HG03103 (cell line): Measurements from ENCODE around the gene PLCH1.

Experiments used
- ATAC-seq: cut with Tn5 transposase; IDR thresholded peaks from one replicate; pipeline ENCODE4 v1.9.1; 2021; ENCODE audit warnings: low read depth; ENCODE audit not compliant: unreplicated experiment

The PLCH1 gene, protein sequence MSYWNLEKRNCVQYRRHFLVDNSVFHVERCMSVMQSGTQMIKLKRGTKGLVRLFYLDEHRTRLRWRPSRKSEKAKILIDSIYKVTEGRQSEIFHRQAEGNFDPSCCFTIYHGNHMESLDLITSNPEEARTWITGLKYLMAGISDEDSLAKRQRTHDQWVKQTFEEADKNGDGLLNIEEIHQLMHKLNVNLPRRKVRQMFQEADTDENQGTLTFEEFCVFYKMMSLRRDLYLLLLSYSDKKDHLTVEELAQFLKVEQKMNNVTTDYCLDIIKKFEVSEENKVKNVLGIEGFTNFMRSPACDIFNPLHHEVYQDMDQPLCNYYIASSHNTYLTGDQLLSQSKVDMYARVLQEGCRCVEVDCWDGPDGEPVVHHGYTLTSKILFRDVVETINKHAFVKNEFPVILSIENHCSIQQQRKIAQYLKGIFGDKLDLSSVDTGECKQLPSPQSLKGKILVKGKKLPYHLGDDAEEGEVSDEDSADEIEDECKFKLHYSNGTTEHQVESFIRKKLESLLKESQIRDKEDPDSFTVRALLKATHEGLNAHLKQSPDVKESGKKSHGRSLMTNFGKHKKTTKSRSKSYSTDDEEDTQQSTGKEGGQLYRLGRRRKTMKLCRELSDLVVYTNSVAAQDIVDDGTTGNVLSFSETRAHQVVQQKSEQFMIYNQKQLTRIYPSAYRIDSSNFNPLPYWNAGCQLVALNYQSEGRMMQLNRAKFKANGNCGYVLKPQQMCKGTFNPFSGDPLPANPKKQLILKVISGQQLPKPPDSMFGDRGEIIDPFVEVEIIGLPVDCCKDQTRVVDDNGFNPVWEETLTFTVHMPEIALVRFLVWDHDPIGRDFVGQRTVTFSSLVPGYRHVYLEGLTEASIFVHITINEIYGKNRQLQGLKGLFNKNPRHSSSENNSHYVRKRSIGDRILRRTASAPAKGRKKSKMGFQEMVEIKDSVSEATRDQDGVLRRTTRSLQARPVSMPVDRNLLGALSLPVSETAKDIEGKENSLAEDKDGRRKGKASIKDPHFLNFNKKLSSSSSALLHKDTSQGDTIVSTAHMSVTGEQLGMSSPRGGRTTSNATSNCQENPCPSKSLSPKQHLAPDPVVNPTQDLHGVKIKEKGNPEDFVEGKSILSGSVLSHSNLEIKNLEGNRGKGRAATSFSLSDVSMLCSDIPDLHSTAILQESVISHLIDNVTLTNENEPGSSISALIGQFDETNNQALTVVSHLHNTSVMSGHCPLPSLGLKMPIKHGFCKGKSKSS (N-terminal part only)

GRCh38 chr3:155744626-155745324, at the start of gene PLCH1:
Gene PLCH1 (minus strand): TSS chr3:155745071. CDS start chr3:155704224, 40,847 bp downstream.
- ATAC-seq: peak; percentile 47

GRCh38 chr3:155792532-155792931, 47.7 kb upstream of the PLCH1 start:
- ATAC-seq: no peak

GRCh38 chr3:155791190-155791589, 46.3 kb upstream of the PLCH1 start:
- ATAC-seq: no peak

DNA sequence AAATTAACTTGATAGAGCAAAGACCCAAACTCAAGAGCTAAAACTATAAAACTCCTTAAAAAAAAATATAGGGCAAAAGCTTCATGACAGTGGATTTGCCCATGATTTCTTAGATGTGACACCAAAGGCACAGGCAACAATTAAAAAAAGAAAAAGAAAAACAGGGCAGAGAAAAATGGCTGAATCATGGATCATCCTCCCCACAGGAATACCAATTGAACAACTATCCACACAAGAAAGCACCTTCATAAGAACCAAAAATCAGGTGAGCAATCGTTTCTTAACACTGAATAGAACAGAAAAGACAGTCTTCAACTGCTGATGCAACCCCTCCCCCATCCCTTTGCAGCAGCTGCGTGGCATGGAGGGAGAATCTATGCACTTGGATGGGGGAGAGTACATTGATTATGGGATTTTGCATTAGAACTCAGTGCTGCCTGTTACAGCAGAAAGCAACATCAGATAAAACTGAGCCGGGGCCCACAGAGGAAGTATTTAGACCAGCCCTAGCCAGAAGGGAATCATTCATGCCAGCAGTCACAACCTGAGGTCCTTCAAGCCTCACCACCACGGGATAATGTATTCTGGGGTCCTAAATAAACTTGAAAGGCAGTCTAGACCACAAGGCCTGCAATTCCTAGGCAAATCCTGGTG, 45.5 kb upstream of the PLCH1 start:
- ATAC-seq: no peak

DNA sequence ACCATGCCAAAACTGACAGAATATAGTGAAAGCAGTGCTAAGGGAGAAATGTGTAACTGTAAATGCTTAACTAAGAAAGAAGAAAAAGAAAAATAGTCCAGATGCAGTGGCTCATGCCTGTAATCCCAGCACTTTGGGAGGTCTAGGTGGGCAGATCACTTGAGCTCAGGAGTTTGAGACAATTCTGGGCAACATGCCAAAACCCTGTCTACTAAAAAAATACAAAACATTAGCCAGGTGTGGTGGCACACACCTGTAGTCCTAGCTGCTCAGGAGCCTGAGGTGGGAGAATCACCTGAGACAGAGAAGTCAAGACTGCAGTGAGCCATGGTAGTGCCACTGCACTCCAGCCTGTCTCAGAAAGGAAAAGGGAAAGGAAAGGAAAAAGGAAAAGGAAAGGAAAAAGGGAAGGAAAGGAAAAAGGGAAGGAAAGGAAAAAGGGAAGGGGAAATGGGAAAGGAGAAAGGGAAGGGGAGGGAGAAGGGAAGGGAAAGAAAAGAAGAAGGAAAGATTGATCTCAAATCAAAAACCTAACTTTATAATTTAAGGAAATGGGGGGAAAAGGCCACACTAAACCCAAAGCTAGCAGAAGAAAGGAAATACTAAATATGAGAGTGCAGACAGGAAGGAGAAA, 40.9 kb upstream of the PLCH1 start:
- no peak for ATAC-seq

GRCh38 chr3:155782390-155782953, 37.6 kb upstream of the PLCH1 start:
- no peak for ATAC-seq

DNA sequence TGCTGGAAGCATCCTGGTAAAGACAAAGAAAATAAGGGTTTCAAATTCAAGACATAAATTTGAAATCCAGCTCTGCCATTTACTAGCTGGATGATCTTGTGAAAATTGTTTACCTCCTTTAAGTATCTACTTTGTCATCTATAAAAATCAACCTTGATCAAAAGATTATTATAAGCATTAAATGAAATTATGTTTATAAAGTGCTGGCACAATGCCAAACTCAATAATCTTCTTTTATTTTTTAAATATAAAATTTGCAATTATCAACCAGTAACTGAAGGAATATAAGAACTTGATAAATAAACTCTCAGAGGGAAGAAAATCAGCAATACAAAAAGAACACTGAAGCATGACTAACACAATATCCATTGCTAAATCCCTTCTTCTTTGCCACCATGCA, 35.4 kb upstream of the PLCH1 start:
- ATAC-seq: no peak

GRCh38 chr3:155778462-155778861, 33.6 kb upstream of the PLCH1 start:
- ATAC-seq: no peak

DNA sequence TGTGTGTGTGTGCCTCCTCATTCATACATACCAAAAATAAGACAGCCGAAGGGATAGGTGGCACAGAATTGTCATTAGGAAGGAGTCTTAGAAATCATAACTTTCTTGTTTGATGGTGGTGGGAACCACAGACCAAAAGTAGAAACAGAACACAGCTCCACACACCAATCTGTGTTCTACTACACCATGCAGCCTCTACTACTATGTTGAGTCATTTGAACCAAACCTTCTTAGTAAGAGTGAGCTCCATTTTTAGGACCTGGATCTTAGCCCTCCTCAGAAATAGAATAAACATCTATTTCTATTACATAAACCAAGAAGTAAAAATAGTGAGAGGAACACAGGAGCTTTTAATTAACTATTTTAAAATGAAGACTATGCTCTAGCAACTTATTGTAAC, 27.9 kb upstream of the PLCH1 start:
- no peak for ATAC-seq

DNA sequence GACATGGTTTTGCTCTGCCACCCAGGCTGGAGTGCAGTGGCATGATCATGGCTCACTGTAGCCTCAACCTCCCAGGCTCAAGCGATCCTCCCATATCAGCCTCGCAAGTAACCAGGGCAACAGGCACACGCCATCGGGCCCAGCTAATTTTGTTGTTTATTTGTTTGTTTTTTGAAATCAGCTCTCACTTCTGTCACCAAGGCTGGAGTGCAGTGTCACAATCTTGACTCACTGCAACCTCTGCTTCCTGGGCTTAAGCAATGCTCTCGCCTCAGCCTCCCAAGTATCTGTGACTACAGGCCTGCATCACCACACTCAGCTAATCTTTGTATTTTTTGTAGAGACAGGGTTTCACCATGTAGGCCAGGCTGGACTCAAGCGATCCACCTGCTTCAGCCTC, 26.3 kb upstream of the PLCH1 start:
- no peak for ATAC-seq

- ATAC-seq: no peak
Measured at GRCh38 chr3:155766206-155766605, 21.3 kb upstream of the PLCH1 start.

DNA sequence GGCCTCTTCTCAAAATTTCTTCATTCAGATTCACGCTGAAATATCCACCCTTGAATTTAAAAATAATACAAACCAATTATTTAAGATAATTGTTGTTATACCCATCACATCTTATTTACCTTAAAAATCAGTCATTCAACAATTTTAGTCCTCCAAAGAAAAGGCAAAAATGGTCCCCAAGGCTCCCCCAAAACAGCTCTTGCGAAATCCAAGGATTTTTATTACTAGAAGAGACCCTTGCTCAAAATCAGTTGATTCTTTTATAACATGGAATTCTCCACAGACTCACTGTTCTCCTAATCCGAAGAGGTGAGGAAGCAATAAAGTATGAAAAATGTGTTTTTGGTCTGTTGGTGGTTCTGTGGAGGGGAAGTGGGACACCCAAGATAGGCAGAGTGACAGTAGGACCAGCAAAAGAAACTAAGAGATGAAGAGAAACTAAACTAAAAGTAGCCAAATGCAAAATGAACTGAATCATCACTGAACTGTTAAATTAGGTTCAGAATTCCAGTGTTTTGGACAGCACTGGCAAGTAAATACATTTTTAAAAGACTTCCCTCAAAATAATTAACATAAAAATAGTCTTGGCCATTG, 19.1 kb upstream of the PLCH1 start:
- ATAC-seq: no peak

DNA sequence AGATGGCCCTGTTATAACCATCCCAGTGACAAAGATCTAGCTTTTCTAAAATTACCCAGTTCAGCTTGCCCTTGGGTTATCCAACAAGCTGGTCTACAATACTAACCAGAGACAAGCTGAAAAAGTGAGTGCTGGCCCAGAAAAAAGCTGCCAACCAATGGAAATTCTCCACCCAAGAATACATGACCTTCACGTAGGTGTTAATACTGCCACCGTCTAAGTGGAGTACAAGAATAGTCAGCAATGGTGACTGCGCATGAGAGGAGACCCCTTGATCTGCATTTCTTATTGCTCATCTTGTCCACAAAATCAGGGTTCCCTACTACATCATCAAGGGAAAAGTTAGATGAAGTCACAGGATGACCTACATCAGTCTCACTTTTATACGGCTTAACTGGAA, 15.8 kb upstream of the PLCH1 start:
- no peak for ATAC-seq

DNA sequence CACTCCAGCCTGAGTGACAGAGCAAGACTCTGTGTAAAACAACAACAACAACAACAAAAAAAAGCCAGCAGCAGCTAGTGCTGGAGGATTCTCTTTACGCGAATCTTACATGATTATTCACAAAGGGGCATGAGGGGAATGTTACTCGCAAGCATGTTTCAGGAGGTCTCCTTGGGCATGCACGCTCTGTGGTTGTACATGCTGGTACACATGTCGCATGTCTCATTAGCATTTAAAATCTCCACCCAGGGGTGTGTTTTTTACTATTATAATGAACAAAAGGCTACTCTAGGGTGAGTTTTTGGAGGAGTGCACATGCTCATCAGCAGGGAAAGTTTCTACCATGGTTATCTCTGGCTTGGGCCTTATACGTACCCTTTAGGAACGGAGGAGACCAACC, 12.7 kb upstream of the PLCH1 start:
- no peak for ATAC-seq

DNA sequence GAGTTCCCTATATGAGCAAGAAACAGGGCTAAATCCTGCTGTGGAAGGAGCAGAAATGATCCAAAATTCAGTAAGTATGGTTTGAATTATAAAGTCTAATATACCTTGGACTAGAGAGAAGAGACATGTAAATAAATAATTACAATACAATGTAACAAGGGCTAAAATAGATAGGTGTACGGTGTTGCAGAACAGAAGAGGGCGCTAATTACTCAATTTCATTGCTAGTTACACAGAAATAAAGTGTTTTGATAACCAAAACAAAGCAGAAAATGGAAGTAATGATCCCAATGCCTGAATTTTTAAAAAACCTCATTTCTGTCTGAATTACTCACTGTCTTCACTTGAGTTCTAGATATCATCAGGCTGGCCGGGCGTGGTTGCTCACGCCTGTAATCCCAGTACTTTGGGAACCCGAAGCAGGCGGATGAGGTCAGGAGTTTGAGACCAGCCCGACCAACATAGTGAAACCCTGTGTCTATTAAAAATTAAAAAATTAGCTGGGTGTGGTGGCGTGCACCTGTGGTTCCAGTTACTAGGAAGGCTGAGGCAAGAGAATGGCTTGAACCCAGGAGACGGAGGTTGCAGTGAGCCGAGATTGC, 8.3 kb upstream of the PLCH1 start:
- ATAC-seq: no peak

DNA sequence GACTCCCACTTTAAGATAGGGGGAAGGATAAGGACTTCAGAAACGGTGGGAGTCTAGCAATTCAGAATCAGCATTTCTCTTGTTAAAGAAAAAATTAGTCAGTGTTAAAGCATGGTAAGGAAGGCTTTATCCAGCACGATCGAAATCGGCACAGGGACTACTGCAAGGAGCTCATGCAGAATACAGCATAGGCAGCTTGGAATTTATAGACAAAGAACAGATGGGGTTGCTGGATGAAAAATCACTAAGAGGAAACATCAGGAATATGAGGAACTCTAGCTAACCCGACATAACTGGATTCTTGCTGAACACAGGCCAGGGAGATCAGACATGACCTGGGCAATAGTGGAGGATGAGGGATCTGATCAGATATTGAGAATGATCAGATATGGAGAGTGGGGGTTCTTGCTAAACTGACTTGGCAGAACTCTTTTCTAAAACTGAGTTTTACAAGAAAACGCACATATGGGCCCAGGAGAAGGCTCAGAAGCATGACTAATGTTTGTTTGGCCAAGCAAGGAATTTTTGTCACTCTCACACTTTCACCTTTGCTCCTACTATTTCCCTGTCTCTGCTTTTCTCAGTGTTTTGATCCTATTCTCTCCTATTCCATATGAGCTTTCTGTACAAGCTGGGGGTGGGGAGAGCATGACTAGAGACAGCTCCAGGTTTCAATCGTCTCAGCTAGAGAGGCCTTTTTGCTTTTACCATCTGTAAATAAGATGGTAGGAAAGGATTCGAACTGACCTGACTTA, 3.9 kb upstream of the PLCH1 start:
- no peak for ATAC-seq

- ATAC-seq: no peak
Measured at GRCh38 chr3:155747946-155748290, 3.0 kb upstream of the PLCH1 start.
